Breast epithelium (tissue), 3 donors: Measurements from ENCODE around the gene CEP290.

Experiments used
- POLR2A ChIP-seq: fragments of 450-650 bp; IDR thresholded peaks from one replicate; pipeline ENCODE4 v1.6.1; 2016; ENCODE audit warnings: antibody characterized with exemption, mild to moderate bottlenecking, moderate library complexity
- POLR2AphosphoS5 ChIP-seq, 3 donors: sonication (generic); formaldehyde crosslinking; IDR thresholded peaks; one replicate each; pipeline ENCODE4 v1.6.1; 2017; ENCODE audit warnings: antibody characterized with exemption in 3 of 3
- TF ChIP-seq, protein P1 (sequence below), 3 donors: fragments of 450-650 bp; IDR thresholded peaks; one replicate each; pipeline ENCODE4 v1.5.1; 2016 to 2017; ENCODE audit warnings: antibody characterized with exemption in 3 of 3, mild to moderate bottlenecking in 3 of 3, moderate library complexity in 3 of 3

DNA sequence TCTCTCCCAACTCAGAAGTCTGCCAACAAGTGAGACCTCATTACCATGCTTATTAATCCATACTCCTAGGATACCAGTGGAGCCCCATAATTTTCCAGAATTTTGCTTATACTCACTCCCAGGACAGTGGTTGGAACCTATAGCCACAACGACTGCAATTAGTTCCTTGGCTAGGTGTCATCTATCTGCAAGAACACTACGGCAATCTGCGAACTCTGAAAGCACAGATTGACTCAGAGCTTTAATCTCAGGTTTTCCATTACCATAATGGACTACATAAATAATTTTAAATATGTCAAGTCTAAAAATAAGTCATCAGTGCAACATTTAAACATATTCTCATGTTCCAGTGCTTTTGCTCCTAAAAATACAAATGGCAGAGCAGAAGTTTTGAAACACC lies 33.7 kb upstream of the CEP290 start:
- TF ChIP-seq, protein P1, sequence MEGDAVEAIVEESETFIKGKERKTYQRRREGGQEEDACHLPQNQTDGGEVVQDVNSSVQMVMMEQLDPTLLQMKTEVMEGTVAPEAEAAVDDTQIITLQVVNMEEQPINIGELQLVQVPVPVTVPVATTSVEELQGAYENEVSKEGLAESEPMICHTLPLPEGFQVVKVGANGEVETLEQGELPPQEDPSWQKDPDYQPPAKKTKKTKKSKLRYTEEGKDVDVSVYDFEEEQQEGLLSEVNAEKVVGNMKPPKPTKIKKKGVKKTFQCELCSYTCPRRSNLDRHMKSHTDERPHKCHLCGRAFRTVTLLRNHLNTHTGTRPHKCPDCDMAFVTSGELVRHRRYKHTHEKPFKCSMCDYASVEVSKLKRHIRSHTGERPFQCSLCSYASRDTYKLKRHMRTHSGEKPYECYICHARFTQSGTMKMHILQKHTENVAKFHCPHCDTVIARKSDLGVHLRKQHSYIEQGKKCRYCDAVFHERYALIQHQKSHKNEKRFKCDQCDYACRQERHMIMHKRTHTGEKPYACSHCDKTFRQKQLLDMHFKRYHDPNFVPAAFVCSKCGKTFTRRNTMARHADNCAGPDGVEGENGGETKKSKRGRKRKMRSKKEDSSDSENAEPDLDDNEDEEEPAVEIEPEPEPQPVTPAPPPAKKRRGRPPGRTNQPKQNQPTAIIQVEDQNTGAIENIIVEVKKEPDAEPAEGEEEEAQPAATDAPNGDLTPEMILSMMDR (IDR thresholded peaks at IDR 0.05) = no peak
- no peak for TF ChIP-seq POLR2AphosphoS5 (IDR thresholded peaks at IDR 0.05)
- no peak for TF ChIP-seq POLR2A
